SHP77 (cell line): ENCODE measurements around the gene ECSCR.
"Not testable (repeated sequence)": the region's sequence is repeated elsewhere in the genome, so short reads cannot be mapped to it uniquely, and the experiment has no call there.

Source experiments
- DNase-seq, 2 experiments: peaks; one replicate each; lab custom pipeline; 2025; lab: John Stamatoyannopoulos, UW

ECSCR gene

DNA sequence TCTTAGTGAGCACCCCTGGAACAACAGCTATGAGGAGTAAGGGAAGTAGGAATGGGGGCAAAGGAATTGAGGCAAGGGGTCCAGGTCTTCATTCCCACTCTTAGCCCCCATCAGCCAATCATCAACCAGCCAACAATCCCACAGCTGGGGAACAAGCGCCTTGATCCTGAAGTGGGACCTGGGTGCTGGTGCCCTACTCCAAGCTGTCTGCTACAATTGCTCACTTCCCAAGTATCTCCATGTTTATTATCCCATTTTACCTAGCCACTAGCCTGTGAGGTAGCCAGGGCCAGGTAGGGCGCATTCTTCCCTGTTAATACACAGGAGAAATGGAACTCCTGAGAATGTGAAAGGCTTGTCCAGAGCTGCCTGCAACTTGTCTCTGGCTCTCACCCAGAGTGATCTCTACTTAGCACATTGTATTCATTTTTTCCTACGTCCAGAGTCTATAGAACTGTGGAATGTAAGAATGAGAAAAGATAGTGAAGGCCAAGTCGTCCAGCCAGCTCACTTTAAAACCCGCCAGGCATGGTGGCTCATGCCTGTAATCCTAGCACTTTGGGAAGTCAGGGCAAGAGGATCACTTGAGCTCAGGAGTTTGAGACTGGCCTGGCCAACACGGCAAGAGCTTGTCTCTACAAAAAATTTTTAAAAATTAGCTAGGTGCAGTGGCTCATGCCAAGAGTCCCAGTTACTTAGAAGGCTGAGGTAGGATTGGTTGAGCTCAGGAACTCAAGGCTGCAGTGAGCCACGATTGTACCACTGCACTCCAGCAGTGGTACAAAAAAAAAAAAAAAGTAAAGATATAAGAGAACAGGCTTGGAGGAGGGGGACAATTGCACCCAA, 17.0 kb downstream of the ECSCR start:
- DNase-seq: no peak

DNA sequence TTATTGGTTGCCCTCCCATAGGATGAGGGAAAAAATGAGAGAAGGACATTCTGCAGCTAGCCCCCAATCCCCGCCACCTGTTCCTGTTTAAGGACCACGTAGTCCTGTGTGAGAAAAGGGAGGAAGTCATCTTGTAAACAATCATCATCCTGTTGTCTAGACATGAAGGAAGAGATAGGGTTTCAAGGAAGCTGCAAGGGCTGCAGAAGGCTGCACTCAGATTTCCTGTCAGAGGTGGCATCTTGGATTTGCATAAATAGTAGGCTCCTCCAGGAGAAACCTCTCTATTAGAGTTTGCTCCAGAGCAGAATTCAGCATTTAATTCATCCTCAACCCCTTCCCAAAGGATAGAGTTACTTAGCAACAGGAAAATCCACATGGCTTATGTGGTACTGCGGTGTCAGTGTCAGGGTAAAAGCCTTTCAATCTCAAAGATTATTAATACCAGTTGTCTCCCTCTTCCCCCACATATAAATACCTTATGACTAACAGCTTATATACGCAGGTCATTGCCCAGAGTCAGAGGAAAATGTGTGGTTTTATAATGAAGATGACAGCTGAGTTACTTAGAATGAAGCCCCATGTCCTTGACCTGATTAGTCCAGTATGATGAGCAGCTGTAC, 18.6 kb downstream of the ECSCR start:
- DNase-seq: no peak

DNA sequence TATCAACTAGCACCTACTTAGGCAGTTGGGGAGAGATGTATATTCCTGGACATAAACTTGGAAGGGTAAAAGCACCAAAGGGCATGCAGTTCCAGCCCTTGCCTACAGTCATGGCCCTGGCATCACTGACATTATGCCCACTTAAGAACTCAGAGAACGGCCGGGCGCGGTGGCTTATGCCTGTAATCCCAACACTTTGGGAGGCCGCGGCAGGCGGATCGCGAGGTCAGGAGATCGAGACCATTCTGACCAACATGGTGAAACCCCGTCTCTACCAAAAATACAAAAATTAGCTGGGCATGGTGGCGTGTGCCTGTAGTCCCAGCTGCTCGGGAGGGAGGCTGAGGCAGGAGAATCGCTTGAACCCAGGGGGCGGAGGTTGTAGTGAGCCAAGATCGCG, 22.1 kb downstream of the ECSCR start:
- not testable (repeated sequence) for DNase-seq

DNA sequence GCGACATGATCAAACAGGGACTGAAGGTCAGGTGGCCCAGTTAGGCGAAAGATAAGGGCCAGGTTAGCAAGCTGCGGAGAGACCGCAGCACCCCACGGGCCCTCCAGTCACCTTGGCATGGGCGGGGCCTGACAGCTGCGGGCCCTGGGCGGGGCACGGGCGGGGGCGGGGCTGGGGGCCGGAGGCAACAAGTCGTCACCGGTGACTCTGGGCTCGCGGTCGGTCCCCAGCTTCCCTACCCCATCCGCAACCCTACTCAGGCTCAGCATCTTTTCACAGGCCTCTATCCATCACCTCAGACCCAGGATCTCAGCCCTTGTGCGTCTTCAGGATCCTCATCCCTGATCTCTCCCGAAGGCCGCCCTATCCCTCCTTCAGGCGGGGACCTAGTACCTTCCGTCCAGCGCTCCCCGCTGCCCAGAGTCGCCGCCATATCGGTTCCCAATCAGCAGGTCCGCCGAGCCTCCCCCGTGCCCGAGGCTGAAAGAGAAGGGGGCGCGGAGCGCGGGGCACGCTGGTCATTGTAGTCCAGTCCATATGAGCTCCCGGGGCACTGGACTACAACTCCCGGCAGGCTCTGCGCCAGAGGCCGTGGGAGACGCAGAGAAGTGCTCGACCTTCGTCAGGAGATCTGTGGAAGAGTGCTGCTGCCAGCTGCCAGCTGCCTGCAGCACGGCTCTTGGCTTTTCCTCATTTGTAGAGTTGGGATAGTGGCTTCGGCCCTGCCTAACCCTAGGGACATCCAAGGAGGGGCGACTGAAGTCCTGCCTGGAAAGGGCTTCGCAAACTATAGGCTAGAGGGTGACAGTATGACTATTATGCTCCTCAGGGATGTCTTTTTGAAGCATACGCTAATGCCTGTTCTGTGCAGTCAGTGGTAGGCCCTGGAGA, 23.3 kb downstream of the ECSCR start, which contains the start of gene DNAJC18:
Gene DNAJC18 (minus strand): TSS at position 513 of the 891 bp plus-strand sequence. CDS start 80 bp downstream, at position 433.
- DNase-seq: peak; percentile 97 to 98

DNA sequence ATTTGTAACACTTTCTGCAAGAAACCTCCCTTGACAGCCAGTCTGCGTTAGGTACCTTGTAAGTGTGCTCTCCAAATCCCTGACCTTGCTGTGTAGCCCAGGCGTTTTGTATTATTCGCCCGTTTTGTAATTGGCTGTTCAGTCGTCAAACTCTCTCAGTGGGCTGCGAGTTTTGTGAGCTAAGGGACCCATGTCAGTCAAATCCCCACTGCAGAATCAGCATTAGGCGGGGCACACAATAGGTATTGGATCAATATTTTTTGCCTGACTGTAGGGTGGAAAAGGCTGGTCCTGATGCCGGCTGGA, 23.9 kb downstream of the ECSCR start:
- DNase-seq: peak in 1 of 2 experiments; percentile 37

DNA sequence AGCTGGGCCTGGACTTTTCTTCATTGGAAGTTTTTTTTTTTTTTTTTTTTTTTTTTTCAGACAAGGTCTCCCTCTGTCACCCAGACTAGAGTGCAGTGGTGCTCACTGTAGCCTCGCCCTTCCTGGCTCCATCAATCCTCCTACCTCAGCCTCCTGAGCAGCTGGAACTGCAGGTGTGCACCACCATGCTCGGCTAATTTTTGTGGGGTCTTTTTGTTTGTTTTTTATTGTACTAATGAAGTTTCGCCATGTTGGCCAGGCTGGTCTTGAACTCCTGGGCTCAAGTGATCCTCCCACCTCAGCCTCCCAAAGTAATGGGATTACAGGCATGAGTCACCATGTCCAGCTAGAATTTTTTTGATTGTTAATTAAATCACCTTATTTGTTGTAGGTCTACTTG, 26.9 kb downstream of the ECSCR start:
- no peak for DNase-seq

DNA sequence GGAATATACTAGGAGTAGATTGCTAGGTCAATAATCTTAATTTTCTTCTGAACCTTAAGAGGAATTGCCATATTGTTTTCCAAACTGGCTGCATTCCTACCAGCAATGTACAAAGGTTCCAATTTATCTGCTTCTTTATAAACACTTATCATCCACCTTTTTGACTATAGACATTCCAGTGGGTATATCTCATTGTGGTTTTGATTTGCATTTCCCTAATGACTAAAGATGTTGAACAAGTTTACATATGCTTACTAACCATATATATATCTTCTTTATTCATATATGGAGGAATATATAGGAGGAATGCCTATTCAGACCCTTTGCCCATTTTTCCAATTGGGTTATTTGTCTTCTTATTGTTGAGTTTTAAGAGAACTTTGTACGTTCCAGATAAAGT, 30.8 kb downstream of the ECSCR start:
- no peak for DNase-seq

DNA sequence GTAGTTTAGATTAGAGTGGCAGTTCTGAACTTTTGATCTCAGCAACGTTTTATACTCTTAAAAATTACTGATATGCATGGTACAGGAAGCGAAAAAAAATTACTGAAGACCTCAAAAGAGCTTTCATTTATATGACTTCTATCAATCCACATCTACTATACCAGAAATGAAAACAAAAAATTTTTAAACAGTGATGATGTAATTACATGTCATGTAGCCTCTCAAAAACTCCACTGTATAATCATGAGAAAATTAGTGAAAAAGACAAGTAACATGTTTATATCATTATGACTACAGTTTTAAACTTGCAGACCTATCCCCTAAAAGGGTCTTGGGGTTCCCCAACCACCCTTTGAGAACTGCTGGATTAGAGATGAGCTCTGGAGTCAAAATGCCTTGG, 32.5 kb downstream of the ECSCR start:
- no peak for DNase-seq

DNA sequence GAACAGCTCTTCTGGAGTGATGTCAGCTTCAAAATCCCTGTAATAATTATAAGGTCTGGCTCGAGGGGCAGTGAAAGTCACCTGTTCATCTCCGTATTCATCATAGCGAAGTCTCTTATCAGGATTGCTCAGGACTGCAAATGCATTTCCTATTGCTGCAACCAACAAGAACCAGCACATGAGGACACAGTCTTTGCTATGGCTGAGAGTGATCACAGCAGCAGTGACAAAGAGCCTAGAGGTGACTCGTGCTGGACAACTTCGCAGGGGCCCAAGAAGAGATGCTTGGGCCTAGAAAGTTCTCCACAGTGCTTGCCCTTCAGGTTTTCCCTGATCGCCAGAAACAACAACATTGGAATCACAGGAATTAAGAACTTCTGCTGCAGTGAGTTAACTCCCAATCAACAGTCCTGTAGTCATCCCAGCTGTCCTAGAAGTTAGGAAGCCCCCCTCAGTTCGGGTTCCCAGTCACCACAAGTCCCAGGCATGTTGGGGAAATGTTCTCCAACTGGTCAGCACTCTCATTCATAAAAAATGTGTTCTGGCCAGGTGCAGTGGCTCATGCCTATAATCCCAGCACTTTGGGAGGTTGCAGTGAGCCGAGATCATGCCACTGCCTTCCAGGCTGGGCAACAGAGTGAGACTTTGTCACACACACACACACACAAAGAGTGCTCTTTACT, 36.2 kb downstream of the ECSCR start:
- no peak for DNase-seq

DNA sequence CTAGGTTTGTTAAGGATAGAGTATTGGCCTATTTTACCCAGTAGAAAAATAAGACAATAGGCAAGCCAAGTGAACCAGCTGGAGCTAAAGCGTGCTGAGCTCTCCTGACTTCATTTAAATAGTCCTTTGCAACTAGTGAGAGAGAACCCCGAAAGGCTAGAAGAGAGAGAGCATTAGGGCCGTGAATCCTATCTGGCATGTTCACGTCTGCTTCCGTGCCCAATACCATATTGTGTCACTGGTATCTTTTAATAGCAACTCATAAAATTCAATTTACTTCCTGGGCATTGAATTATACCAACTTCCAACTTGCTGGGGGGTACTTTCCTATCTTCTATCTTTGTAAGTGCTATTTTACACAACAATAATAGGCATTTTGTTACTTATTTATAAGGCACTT, 37.0 kb downstream of the ECSCR start:
- no peak for DNase-seq

DNA sequence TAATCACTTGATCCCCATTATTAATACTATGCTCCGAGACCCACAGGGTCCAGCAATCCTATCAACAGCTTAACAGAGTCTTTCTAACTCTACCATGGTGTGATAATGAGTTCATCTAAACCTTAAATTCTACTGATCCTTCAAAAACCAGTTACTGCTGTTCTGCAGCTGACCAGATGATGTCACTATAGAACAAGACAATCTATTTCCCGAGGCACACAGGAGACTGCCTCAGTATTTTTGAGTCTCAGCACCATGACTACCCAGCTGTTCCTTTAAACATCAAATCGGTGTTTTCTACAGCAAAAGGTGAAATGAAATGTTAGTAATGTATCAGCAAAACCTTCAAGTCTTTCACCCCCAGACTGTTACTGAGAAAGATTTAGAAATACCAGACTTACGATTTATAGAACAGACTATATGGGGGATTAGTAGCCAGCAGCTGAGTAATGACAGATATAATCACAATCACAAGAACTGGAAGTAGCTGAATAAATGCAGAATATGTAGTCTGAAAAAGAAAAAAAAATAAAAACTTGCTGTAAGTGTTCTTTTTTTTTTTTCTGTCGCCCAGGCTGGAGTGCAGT, 40.1 kb downstream of the ECSCR start:
- DNase-seq: peak; percentile 48 to 75

DNA sequence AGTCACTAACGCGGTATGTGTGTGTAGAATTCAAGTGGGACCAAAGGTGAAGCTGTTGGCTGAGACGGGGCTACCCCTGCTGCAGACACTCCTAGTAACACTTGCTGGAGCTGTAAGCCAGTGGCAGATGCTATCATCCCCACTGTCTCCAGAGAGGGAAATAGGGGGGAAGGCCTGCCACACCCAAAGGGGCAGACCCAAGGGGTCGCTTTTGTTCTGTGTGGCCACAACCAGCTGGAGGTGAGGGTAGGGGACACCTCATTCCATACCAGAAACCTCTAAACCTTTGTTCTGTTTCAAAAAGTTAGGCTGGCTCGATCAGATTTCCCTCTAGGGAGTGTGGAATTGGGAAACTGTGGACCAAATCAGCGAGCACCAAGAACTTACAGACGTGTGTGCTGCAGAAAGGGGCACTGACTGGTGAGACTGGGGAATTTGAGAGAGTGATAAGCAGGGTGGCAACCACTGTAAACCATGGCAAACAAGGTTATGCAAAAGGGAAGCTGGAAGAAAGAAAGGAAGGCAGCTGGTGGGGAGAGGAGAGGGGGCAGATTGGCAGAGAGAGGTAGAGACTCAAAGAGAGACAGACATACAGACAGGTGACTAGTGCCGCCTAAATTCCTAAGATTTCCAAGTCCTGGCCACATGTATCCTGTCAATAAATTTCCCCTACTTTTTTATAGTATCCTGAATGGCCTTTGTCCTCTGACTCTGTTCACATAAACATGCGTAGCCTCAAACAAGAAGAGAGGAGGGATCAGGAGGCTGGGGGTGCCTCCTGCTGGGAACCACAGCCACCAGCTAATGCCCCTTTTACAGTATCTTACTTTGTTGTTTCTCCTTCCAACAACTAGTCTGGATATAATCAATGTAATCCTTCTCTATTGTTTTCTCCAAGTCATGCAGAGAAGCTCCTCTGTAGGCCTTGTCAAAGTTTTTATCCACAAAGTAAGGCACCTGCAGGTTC, 43.0 kb downstream of the ECSCR start:
- DNase-seq: no peak

DNA sequence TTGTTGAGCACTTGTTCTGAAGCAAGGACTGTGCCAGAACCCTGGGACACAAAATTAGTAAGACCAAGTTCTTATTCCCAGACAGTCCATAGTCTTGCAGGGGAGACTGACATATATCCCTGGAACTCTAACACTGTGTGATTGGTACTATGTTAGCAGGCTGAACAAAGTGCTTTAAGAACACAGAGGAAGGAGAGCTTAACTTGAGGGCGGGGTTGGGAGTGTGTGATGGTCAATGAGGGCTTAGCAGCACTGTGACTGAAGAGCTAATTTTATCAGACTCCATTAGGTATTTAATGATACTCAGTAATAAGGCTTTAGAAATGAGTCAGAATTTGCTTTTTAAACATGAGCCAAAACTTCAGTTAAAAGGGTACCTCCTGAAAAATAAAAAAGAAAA, 43.8 kb downstream of the ECSCR start:
- DNase-seq: no peak

DNA sequence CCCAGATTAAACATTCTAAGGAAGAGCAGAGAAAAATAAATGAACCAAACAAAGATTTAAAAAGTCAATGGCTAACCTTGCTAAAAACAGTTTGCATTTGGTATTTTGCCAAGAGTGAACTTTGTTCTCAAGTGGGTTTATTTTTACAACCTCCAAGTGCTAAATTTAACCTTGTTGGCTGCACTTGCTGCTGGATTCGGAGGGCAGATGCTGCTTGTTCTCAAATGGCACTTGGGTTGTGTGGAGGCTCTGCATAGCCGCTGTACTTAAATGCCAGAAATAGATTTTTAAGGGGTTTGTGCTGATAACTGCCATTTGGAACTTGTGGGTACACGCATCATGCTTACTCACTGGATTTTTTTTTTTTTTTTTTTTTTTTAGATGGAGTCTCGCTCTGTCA, 45.3 kb downstream of the ECSCR start:
- DNase-seq: no peak

DNA sequence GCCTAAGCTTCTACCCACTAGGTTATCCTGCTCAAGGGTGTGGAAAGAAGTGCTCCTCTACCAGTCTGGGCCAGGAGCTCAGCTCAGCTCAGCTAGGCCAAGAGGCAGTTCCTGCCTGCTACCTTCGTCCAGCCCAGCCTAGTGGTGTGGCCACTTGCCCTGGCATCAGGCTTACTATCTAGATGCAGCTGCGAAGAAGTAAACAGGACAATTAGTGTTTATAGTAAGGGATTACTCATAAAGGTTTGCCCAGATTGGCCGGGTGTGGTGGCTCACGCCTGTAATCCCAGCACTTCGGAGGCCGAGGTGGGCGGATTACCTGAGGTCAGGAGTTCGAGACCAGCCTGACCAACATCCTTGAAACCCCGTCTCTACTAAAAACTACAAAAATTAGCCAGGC, 45.9 kb downstream of the ECSCR start:
- DNase-seq: no peak

DNA sequence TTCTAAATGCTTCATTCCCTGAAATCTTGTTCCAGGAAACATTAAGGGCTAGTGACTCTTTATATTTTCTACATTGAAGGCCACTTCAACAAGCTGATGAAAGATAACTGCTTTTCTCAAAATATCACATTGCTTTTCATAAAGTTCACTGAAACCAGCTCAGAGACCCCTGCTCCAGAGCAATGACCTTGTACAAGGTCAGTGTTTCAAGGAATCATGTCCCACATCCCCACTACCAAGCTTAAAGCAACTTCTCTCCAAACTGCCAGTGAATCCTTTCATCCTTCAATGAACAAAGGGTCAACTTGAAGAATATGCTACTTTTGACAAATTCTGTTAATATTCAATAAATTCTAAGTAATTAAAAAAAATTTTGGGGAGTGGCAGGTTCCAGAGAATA, 46.7 kb downstream of the ECSCR start:
- DNase-seq: no peak

DNA sequence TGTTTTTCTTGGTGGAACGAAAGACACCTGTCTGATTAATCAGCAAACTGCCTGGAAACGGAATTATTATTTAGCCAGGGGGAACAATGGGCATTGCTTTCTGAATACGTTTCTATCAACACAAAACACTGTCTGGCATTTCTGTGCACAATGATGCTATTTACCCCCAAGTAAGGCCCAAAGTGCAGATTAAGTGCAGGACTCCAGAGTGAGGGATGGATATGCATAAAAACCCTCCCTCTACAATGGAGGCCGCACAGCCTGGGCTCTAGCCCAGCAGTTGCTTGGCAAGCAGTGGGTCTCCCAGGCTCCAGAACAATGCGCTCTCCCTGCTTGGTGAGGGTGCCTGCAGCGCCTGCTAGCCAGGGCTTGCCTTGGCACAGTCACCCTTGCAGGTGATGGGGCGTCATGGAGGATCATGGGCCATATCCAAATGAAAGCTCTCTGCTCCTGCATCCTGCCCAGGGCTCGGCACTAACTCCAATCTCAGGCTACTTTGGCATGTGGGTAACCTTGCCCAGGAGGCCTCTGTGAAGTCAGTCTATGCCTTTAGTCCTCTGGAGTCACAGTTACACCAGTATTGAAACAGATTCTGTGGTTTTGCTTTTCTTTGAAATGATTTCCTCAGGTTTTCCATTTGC, 47.2 kb downstream of the ECSCR start:
- DNase-seq: peak in 1 of 2 experiments; percentile 18

DNA sequence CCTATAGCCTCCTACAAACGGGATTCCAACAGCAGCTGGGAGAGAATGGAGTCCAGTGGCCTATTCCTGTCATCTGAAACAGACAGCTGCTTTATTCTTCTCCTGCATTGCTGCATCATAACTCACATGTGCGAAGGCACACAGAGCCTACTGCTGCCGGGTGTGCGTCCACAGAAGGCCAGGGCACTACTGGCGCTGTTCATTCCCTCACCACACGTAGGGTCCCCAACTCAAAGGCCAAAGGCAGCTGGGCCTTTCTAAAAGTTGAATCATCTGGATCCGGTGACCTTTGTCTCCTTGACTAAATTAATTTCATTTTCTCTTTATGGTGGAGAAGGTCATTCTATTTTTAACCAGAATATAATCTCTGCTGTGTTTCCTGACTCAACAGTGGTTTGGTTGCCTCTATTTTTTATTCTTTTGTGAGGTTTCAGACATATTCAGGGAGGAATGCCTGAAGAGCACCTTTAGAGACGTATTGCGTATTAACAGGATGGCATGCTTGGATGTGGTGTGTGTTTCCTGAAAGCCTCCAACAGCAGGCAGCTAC, 47.9 kb downstream of the ECSCR start:
- peak; percentile 23 to 39 for DNase-seq

DNA sequence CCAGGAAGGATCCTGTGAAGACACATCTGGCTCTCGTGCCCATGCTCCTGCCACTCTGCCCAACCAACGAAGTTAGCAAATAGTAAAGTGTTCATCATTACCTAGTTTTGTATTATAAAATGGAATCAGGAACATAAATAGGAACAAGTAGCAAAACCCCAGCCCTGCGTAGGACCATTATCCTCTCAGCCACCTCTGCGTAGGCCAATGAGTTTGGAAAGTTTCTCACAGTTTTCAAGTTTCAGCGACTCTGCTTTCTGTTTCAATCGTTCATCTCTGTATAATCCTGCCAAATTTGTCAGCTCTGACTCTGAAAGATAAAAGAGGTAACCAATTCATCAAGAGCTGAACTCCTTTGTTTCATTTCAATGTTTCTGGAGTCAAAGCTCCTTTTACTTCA, 48.6 kb downstream of the ECSCR start:
- DNase-seq: no peak

DNA sequence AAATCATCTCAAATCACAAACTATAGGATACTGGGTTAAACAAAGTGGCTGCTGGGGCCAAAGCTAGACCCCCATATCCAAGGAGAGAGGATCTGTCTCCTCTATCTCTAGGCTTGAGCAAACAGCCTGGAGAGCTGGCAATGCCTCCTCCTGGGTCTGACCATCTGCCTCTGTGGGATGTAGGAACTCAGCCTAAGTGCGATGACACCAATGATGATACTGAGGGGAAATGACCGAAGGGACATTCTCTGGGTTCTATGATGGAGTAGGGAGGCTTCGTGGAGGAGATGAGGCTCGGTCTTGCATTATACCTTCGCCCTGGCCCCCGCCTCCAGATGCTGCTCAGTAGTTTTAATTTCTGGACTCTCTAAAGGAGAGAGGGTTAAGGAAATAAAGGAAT, 49.4 kb downstream of the ECSCR start:
- no peak for DNase-seq
